HG03039 (cell line): Measurements from ENCODE around the gene GAB1.

Experiments
- ATAC-seq: cut with Tn5 transposase; IDR thresholded peaks from one replicate; pipeline ENCODE4 v1.9.1; 2021; ENCODE audit warnings: mild to moderate bottlenecking, moderate library complexity; ENCODE audit not compliant: unreplicated experiment

The GAB1 gene

GRCh38 chr4:143357161-143357845, 20.6 kb downstream of the GAB1 start:
- ATAC-seq = no peak

GRCh38 chr4:143358419-143358818, 21.7 kb downstream of the GAB1 start:
- ATAC-seq = no peak

GRCh38 chr4:143358923-143359643, 22.4 kb downstream of the GAB1 start:
- ATAC-seq = peak; percentile 80

GRCh38 chr4:143359644-143360193, 23.0 kb downstream of the GAB1 start:
- no peak for ATAC-seq

GRCh38 chr4:143360838-143361625, 24.4 kb downstream of the GAB1 start:
- ATAC-seq = no peak

GRCh38 chr4:143362349-143363046, 25.8 kb downstream of the GAB1 start:
- ATAC-seq = no peak

- no peak for ATAC-seq
Observed at GRCh38 chr4:143363332-143363731, 26.7 kb downstream of the GAB1 start.

- ATAC-seq = no peak
Observed at GRCh38 chr4:143364063-143364462, 27.4 kb downstream of the GAB1 start.

- ATAC-seq = no peak
Observed at GRCh38 chr4:143367863-143368262, 31.2 kb downstream of the GAB1 start.

GRCh38 chr4:143369552-143369951, 32.9 kb downstream of the GAB1 start:
- ATAC-seq = no peak

GRCh38 chr4:143372093-143372915, 35.6 kb downstream of the GAB1 start:
- peak; percentile 60 for ATAC-seq

GRCh38 chr4:143374255-143374654, 37.6 kb downstream of the GAB1 start:
- no peak for ATAC-seq

- ATAC-seq = no peak
Observed at GRCh38 chr4:143374771-143375170, 38.1 kb downstream of the GAB1 start.

- peak; percentile 37 for ATAC-seq
Observed at GRCh38 chr4:143375326-143376073, 38.8 kb downstream of the GAB1 start.

GRCh38 chr4:143377611-143378099, 41.0 kb downstream of the GAB1 start:
- peak; percentile 59 for ATAC-seq

GRCh38 chr4:143380629-143381028, 44.0 kb downstream of the GAB1 start:
- ATAC-seq = no peak

GRCh38 chr4:143381189-143382118, 44.8 kb downstream of the GAB1 start:
- peak; percentile 35 for ATAC-seq

- ATAC-seq = no peak
Observed at GRCh38 chr4:143382596-143382995, 45.9 kb downstream of the GAB1 start.
